ENCODE measurements around the gene RNF145. TPM values are rescaled to one million over a fixed set of nuclear protein-coding genes. Genes with fewer than 3 reads are reported as not detected.

The RNF145 gene
- total RNA-seq, 4 donors from 2014 or later, result 39.7 to 56.4 (median 53.1) TPM

DNA sequence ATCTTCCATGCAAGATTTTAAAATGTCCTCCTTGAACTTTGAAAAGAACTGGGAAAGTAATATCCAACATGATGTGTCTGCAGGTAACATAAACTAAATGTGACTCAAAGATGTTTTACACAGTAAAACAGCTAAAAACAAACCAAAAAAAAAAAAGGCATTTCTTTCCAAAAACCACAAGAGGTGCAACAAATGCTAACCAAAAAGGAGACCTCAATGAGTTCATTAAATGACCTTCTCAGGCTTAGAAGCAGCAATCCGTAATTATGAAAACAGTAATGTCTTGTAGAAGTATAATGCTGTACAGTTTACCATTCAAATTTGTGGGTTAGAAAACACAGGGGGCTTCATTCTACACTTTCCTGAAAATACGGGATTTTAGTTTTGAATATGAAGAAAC lies 2.5 kb downstream of the RNF145 start:
- ATAC-seq (ENCODE audit: low FRiP score) (no peak), DNase-seq (ENCODE audit: low spot score) (no peak)
- TF ChIP-seq CTCF (IDR thresholded peaks at IDR 0.05), result no peak

DNA sequence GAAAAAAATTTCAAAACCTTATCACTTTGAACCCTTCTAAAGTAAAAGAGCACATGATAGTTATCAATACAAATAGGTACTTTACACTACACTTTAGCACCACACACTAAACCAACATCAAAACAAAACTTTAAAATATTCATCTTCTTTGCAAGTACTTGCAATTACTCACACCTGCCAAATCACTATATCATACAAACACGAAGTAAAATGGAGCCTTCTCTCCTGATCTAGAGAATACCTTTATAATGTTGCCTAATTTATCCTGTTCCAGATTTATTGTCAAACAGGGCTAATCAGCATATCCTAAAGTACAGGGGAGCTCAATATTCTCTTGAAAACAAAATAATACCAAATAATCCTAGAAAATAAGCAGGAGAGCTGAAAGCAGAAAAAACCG lies 3.0 kb downstream of the RNF145 start:
- TF ChIP-seq CTCF (IDR thresholded peaks at IDR 0.05), result no peak
- no peak for ATAC-seq (ENCODE audit: low FRiP score)
- DNase-seq (ENCODE audit: low spot score), result no peak

- no peak for DNase-seq (ENCODE audit: low spot score)
- ATAC-seq (ENCODE audit: low FRiP score), result no peak
- TF ChIP-seq CTCF (IDR thresholded peaks at IDR 0.05), result no peak
These were observed 6.0 kb downstream of the RNF145 start for GRCh38 chr5:159203351-159203750.

DNA sequence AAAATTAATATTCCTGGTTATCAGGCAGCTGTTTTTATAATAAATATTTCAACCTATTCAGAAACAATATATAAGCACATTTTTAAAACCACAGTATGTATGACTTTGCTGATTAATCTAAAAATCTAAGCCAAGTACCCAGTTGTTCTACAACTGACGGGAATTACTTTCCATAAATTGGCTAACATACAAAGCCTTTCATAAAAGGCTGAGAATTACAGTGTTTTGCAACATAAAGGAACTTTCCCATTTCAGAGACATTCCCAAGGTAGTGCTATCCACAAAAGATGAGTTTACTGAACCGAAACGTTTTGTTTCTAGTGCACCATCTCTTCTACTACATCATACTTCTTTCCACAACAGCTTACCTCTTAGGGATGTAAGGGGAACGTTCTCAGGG lies 7.2 kb downstream of the RNF145 start:
- ATAC-seq (ENCODE audit: low FRiP score) (no peak), DNase-seq (ENCODE audit: low spot score) (no peak)
- TF ChIP-seq CTCF (IDR thresholded peaks at IDR 0.05), result no peak

- no peak for TF ChIP-seq CTCF (IDR thresholded peaks at IDR 0.05)
- ATAC-seq (ENCODE audit: low FRiP score), result no peak
- no peak for DNase-seq (ENCODE audit: low spot score)
These were observed 9.6 kb downstream of the RNF145 start for GRCh38 chr5:159199780-159200179.

- ATAC-seq (ENCODE audit: low FRiP score), result no peak
These were observed 10.1 kb downstream of the RNF145 start for GRCh38 chr5:159199225-159199624.

More at GRCh38 chr5:159199225-159199624, 10.1 kb downstream of the RNF145 start:
- no peak for DNase-seq (ENCODE audit: low spot score)
- no peak for TF ChIP-seq CTCF (IDR thresholded peaks at IDR 0.05)

Measured in omental fat pad (tissue), 4 donors.